Mucosa of descending colon (tissue), 3 donors: ENCODE results near the gene CDC42BPA. TPM values are rescaled to one million over a fixed set of nuclear protein-coding genes. Genes with fewer than 3 reads are reported as not detected.
"Not testable (repeated sequence)": the region's sequence is repeated elsewhere in the genome, so short reads cannot be mapped to it uniquely, and the experiment has no call there.

Experiments
- ATAC-seq: fragments of 200-7000 bp; cut with Tn5 transposase; one replicate; pipeline ENCODE4 v1.9.1; 2020; ENCODE audit warnings: mild to moderate bottlenecking, moderate library complexity
- DNase-seq, 3 donors: peaks; one replicate each; pipeline ENCODE4 v3.0.0-alpha.2; 2020
- H3K36me3 ChIP-seq: fragments of 200-600 bp; one replicate; pipeline ENCODE4 v1.8.0; 2021; ENCODE audit warnings: low read depth, mild to moderate bottlenecking
- H3K4me1 ChIP-seq: fragments of 200-600 bp; one replicate; pipeline ENCODE4 v1.8.0; 2021; ENCODE audit warnings: low read depth, mild to moderate bottlenecking
- H3K4me3 ChIP-seq: fragments of 200-600 bp; one replicate; pipeline ENCODE4 v1.8.0; 2021; ENCODE audit warnings: mild to moderate bottlenecking
- H3K9me3 ChIP-seq: fragments of 200-600 bp; one replicate; pipeline ENCODE4 v1.8.0; 2021; ENCODE audit warnings: mild to moderate bottlenecking
- CTCF ChIP-seq: fragments of 200-600 bp; IDR thresholded peaks from one replicate; pipeline ENCODE4 v1.8.0; 2022; ENCODE audit warnings: antibody characterized with exemption, mild to moderate bottlenecking
- intact Hi-C, 2 donors: fragments of 100-400 bp; cut with DNase I in 1 of 2; cut with micrococcal nuclease in 1 of 2; formaldehyde crosslinking; loops; one replicate each; pipeline versions ENCODE4 v1.11.0 to v1.11.1; 2022; cut with DNase I, micrococcal nuclease
- total RNA-seq, 3 donors: library from RNA; stranded (reverse); fragmentation: NEBNext Ultra II Directional in 2 of 3; extraction: Animal tissue kit (Norgen Biotek cat#: 25700) in 2 of 3; gene quantifications; one replicate each; pipeline versions ENCODE4 v1.2.1 to v1.2.4, GENCODE V29; 2021 to 2023
- donor health status: DM: no; HTN: no; CAD: no; lungs with moderate emphysema.
- donor health status: DM: no; HTN: no; CAD: no.
- donor health status: DM: no; HTN: yes; CAD: no.

The CDC42BPA gene
- total RNA-seq, 3 donors from 2014 or later = 32.6 to 70.7 (median 50.2) TPM

DNA sequence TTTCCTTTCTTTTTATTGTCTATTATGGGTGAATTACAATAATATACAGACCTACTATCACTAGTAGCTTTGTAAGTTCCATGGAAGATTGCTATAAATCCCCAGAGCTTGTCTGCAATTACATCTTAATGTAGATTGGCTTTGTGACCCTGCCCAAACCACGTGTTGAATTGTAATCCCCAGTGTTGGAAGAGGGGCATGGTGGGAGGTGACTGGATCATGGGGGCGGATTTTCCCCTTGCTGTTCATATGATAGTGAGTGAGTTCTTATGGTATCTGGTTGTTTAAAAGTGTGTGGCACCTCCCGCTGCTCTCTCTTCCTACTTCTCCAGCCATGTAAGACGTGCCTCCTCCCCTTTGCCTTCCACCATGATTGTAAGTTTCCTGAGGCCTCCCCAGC, 34.9 kb upstream of the CDC42BPA start:
- ATAC-seq = no peak

DNA sequence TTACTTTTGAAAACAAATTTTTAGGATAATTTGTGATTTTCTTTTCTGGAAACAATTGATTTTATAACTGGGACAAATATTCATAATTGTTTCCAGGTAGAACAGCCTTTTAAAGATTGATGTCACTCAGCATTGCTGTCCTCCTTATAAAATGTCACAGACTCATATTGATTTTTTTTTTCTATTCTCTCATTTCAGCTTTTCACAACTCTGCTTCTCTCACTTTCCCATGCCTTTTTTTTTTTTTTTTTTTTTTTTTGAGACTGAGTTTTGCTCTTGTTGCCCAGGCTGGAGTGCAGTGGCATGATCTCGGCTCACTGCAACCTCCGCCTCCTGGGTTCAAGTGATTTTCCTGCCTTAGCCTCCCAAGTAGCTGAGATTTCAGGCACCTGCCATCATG, 33.9 kb upstream of the CDC42BPA start:
- intact Hi-C loops, DNase-seq, ATAC-seq, H3K9me3 ChIP-seq, H3K4me3 ChIP-seq, H3K4me1 ChIP-seq, H3K36me3 ChIP-seq: not testable (repeated sequence)

More for the DNA sequence above, 34.9 kb upstream of the CDC42BPA start:
- peaks cover 9% of the 10 kb centered on the region for H3K4me1 ChIP-seq
- no peak for TF ChIP-seq CTCF
- H3K4me3 ChIP-seq = no peak overlapping the region
- no peaks in the 10 kb centered on the region for H3K9me3 ChIP-seq
- no peak for DNase-seq
- intact Hi-C loops = no loop called here
- peaks cover 4% of the 10 kb centered on the region for H3K36me3 ChIP-seq

DNA sequence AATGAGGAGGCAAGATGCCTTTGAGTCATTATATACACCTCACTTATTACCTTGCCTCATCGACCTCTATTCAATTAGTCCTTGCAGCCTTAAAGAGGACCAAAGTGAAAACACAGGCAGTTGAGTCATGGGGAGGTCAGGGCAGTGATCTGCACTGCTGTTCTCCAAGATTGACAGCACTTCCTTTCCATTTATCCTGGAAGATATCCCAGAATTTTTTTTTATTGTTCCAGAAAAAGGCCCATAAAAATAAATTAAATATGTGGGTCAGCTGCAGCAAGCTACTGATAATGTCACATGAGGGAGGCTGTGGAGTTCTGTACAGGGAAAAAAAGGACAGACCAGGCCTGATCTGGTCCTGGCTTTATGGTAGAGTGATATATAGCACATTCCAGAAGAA, 33.2 kb upstream of the CDC42BPA start:
- ATAC-seq = peak; percentile 89
- intact Hi-C loops = no loop called here
- peaks cover 4% of the 10 kb centered on the region for H3K4me1 ChIP-seq
- H3K36me3 ChIP-seq = peaks cover 4% of the 10 kb centered on the region
- no peaks in the 10 kb centered on the region for H3K9me3 ChIP-seq
- DNase-seq = no peak
- TF ChIP-seq CTCF = no peak
- H3K4me3 ChIP-seq = no peak overlapping the region

DNA sequence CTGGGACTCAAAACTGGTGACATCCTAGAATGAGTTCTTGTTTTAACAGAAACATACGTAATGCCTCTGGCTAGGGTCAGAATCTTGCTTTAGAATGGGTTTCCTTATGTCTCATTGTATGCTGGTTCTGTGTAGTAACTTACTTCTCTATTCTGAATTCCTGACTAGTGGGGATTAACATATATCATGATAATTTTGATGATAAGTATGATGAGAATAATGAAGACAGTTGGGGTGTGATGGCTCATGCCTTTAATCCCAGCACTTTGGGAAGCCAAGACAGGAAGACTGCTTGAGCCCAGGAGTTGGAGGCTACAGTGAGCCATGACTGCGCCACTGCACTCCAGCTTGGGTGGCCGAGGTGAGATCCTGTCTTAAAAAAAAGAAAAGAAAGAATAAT, 31.7 kb upstream of the CDC42BPA start:
- DNase-seq (no peak), ATAC-seq (no peak)
- H3K4me1 ChIP-seq = peaks cover 4% of the 10 kb centered on the region
- peaks cover 4% of the 10 kb centered on the region for H3K36me3 ChIP-seq
- H3K4me3 ChIP-seq = no peak overlapping the region
- no peak for TF ChIP-seq CTCF
- no peaks in the 10 kb centered on the region for H3K9me3 ChIP-seq
- intact Hi-C loops = no loop called here

DNA sequence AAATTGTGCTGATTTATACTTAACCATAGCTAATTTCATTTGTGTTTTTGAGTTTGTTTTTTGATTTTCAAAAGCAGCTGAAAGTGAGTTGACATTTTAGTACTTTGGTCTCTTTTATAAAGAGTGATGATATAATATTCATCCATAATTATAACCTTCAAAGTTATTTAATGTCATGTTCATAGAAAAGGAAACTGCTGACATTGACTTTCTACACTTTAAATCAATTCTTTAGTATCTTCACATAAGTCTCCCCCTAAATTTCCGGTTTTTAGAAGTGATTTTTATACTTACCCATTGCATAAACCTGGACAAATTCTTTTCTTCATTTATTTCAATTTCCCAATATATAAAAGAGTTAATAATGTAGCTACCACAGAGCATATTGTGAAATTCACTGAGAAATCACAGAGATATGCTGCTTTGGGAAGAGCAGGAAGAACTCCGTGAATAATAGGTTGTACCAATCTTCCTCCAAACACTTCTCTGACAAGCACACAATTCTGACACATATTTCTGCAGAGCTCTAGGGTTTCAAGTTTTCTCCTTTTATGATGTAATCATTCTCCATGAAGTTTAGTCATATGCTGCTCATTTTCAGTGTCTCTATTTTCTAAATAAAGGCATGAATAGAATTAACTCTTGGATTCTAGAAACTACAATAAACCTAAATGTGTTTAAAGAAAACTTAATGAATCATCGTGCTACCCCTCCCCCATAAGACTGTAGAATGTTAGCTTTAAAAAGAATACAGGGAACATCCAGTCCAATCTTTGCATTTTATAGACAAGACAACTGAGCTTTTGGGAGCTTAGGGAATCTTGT, 25.6 kb upstream of the CDC42BPA start:
- DNase-seq (no peak), ATAC-seq (peak; percentile 32)
- intact Hi-C loops = no loop called here
- H3K9me3 ChIP-seq = no peaks in the 10 kb centered on the region
- H3K4me3 ChIP-seq = no peak overlapping the region
- no peaks in the 10 kb centered on the region for H3K36me3 ChIP-seq
- no peaks in the 10 kb centered on the region for H3K4me1 ChIP-seq
- no peak for TF ChIP-seq CTCF

DNA sequence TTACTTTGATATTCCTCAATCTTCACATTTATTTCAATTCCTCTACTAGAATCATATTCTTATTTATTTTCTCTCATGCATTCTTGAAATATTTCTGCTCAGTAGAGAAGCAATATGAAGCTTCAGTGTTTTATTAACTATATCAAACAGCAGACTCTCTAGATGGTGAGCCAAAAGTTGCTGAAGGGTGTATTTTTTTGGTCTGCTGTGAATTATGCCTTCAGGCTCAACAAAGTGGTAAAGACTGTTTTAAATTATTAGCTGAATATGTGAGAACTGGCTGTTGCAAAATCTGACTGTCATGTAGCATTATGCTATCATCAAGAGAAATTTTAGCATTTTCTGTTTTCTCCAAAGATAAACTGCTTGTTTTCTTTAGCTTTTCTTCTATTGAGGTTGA, 24.9 kb upstream of the CDC42BPA start:
- no peaks in the 10 kb centered on the region for H3K4me1 ChIP-seq
- H3K4me3 ChIP-seq = no peak overlapping the region
- intact Hi-C loops = no loop called here
- ATAC-seq (no peak), DNase-seq (no peak)
- H3K36me3 ChIP-seq = no peaks in the 10 kb centered on the region
- no peak for TF ChIP-seq CTCF
- no peaks in the 10 kb centered on the region for H3K9me3 ChIP-seq
